GM18526 (cell line): ENCODE data around the gene DDX25.

Experiments used
- POLR2A ChIP-seq: IDR thresholded peaks from 3 replicates; pipeline ENCODE4 v1.6.1; 2011; ENCODE audit not compliant: insufficient read length; ENCODE audit errors: extremely low read depth

The DDX25 gene

GRCh38 chr11:125902277-125902926, 1.9 kb upstream of the DDX25 start:
- TF ChIP-seq POLR2A, result no peak

- peak; percentile 78 for TF ChIP-seq POLR2A
These were observed 1.2 kb upstream of the DDX25 start, which contains the start of gene PUS3 for GRCh38 chr11:125902927-125903710. Gene PUS3, minus strand, starts transcription at chr11:125903206. Its CDS starts 6,922 bp downstream, at chr11:125896284.

- TF ChIP-seq POLR2A, result no peak
These were observed 370 bp downstream of the DDX25 start for GRCh38 chr11:125904678-125905077.

GRCh38 chr11:125910226-125910849, 6.0 kb downstream of the DDX25 start:
- no peak for TF ChIP-seq POLR2A

GRCh38 chr11:125916683-125917347, 12.5 kb downstream of the DDX25 start:
- TF ChIP-seq POLR2A, result no peak

- no peak for TF ChIP-seq POLR2A
These were observed 14.0 kb downstream of the DDX25 start for GRCh38 chr11:125918140-125918840.

- TF ChIP-seq POLR2A, result no peak
These were observed 16.7 kb downstream of the DDX25 start for GRCh38 chr11:125921042-125921441.

GRCh38 chr11:125922156-125922555, 17.8 kb downstream of the DDX25 start:
- TF ChIP-seq POLR2A, result no peak

- no peak for TF ChIP-seq POLR2A
These were observed 18.8 kb downstream of the DDX25 start for GRCh38 chr11:125923012-125923579.

- no peak for TF ChIP-seq POLR2A
These were observed 19.3 kb downstream of the DDX25 start for GRCh38 chr11:125923633-125924032.

GRCh38 chr11:125924384-125925007, 20.2 kb downstream of the DDX25 start:
- TF ChIP-seq POLR2A, result no peak

- TF ChIP-seq POLR2A, result no peak
These were observed 21.0 kb downstream of the DDX25 start for GRCh38 chr11:125925247-125925740.

- TF ChIP-seq POLR2A, result no peak
These were observed 21.5 kb downstream of the DDX25 start for GRCh38 chr11:125925804-125926203.

GRCh38 chr11:125926682-125927081, 22.4 kb downstream of the DDX25 start:
- no peak for TF ChIP-seq POLR2A
